A549 (cell line): ENCODE measurements around the gene MTERF1.

Experiments used
- BHLHE40 ChIP-seq: IDR thresholded peaks from 2 replicates; pipeline ENCODE4 v1.6.1; 2012; ENCODE audit warnings: low read depth, low read length, inconsistent platforms
- CBX2 ChIP-seq: fragments of 200-600 bp; sonication (generic); IDR thresholded peaks from 2 replicates; pipeline ENCODE4 v1.6.1; 2016; ENCODE audit warnings: low read depth, mild to moderate bottlenecking, borderline replicate concordance
- CHD2 ChIP-seq: fragments of 150-350 bp; IDR thresholded peaks from 2 replicates; pipeline ENCODE4 v1.6.1; 2014; ENCODE audit warnings: low read length; ENCODE audit not compliant: partially characterized antibody
- EP300 ChIP-seq, 2 experiments: fragments of >200 bp; sonication (Bioruptor Twin); formaldehyde crosslinking; IDR thresholded peaks; 2 replicates in 1 of 2; 3 replicates in 1 of 2; pipeline ENCODE4 v1.6.1; 2016 to 2017
- MYC ChIP-seq: IDR thresholded peaks from 2 replicates; pipeline ENCODE4 v1.6.1; 2012; ENCODE audit warnings: mild to moderate bottlenecking, inconsistent platforms, low read length, improper control_type of control experiment, borderline replicate concordance
- NR3C1 ChIP-seq: fragments of >200 bp; sonication (Bioruptor Twin); formaldehyde crosslinking; IDR thresholded peaks from 3 replicates; pipeline ENCODE4 v1.6.1; 2017
- POLR2A ChIP-seq: IDR thresholded peaks from 2 replicates; pipeline ENCODE4 v1.6.1; 2012; ENCODE audit warnings: mild to moderate bottlenecking, low read length
- TFCP2L1 ChIP-seq: fragments of 250-450 bp; sonication (Bioruptor Pico); IDR thresholded peaks from 2 replicates; pipeline ENCODE4 v1.5.0; 2021; ENCODE audit warnings: mild to moderate bottlenecking
- TF ChIP-seq, protein P1 (sequence below): fragments of >200 bp; sonication (Bioruptor Twin); formaldehyde crosslinking; IDR thresholded peaks from 3 replicates; pipeline ENCODE4 v1.5.1; 2016
- TF ChIP-seq, protein P2 (sequence below): fragments of 450-650 bp; IDR thresholded peaks from 2 replicates; pipeline ENCODE4 v1.6.1; 2014; ENCODE audit warnings: antibody characterized with exemption
- TF ChIP-seq, protein P3 (sequence below): fragments of 150-350 bp; IDR thresholded peaks from 2 replicates; pipeline ENCODE4 v1.6.1; 2014; ENCODE audit warnings: low read depth, mild to moderate bottlenecking, low read length

DNA sequence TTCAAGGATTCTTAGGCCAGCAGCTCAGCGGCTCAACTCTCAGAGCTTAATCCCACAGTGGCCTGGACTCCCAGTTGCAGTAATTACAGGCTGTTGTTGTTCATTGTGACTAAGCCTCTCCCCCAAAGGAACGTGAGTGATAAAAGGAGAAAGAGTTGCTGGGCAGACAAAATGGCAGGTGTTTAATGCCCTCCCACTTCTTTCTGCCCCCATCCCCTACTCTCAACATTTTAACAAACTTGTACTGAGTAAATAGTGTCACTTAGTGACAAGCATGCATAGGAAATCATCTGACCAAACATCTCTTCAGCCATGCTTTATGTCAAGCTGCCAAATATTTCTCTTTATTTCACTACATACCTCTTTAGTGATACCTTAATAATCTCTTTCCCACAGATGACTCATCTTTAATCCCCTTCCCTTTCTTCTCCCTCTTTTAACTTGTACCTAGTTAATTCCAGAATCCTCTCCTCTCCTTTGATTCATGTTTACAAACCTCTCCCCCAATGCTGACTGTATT, 12.4 kb upstream of the MTERF1 start:
- TF ChIP-seq, protein P1, sequence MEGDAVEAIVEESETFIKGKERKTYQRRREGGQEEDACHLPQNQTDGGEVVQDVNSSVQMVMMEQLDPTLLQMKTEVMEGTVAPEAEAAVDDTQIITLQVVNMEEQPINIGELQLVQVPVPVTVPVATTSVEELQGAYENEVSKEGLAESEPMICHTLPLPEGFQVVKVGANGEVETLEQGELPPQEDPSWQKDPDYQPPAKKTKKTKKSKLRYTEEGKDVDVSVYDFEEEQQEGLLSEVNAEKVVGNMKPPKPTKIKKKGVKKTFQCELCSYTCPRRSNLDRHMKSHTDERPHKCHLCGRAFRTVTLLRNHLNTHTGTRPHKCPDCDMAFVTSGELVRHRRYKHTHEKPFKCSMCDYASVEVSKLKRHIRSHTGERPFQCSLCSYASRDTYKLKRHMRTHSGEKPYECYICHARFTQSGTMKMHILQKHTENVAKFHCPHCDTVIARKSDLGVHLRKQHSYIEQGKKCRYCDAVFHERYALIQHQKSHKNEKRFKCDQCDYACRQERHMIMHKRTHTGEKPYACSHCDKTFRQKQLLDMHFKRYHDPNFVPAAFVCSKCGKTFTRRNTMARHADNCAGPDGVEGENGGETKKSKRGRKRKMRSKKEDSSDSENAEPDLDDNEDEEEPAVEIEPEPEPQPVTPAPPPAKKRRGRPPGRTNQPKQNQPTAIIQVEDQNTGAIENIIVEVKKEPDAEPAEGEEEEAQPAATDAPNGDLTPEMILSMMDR: no peak
- TF ChIP-seq CHD2 (no peak), POLR2A (no peak), NR3C1 (no peak), BHLHE40 (no peak), CBX2 (no peak), EP300 (IDR thresholded peaks at IDR 0.05) (no peak), TFCP2L1 (CRISPR knock-in tag) (no peak), MYC (no peak)
- TF ChIP-seq, protein P2, sequence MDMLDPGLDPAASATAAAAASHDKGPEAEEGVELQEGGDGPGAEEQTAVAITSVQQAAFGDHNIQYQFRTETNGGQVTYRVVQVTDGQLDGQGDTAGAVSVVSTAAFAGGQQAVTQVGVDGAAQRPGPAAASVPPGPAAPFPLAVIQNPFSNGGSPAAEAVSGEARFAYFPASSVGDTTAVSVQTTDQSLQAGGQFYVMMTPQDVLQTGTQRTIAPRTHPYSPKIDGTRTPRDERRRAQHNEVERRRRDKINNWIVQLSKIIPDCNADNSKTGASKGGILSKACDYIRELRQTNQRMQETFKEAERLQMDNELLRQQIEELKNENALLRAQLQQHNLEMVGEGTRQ: no peak
- TF ChIP-seq, protein P3, sequence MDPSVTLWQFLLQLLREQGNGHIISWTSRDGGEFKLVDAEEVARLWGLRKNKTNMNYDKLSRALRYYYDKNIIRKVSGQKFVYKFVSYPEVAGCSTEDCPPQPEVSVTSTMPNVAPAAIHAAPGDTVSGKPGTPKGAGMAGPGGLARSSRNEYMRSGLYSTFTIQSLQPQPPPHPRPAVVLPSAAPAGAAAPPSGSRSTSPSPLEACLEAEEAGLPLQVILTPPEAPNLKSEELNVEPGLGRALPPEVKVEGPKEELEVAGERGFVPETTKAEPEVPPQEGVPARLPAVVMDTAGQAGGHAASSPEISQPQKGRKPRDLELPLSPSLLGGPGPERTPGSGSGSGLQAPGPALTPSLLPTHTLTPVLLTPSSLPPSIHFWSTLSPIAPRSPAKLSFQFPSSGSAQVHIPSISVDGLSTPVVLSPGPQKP: no peak
